ENCODE results near the gene FKBP7.

- TF ChIP-seq CTCF (conservative IDR thresholded peaks at IDR 0.05; ENCODE audit: low read depth, low read length) = no peak
- no peak for TF ChIP-seq EZH2 (IDR thresholded peaks at IDR 0.05; ENCODE audit: borderline replicate concordance, low read depth, low read length, poor library complexity, severe bottlenecking)
Measured at GRCh38 chr2:178512484-178512883, 34.1 kb upstream of the FKBP7 start.

Measured in A673 (cell line).